ENCODE data around the gene PSMD3. TPM values are rescaled to one million over a fixed set of nuclear protein-coding genes. Genes with fewer than 3 reads are reported as not detected.
"Not testable (repeated sequence)": the region's sequence is repeated elsewhere in the genome, so short reads cannot be mapped to it uniquely, and the experiment has no call there.

PSMD3 gene
- total RNA-seq, 1 experiment from 2014 or later, result 172 TPM

- no peak for DNase-seq (ENCODE audit: low spot score)
Observed at GRCh38 chr17:39996800-39997199, 16.2 kb downstream of the PSMD3 start.

GRCh38 chr17:39997543-39997942, 16.9 kb downstream of the PSMD3 start:
- no peak for DNase-seq (ENCODE audit: low spot score)

- DNase-seq (ENCODE audit: low spot score), result no peak
Observed at GRCh38 chr17:39999067-39999466, 18.5 kb downstream of the PSMD3 start.

GRCh38 chr17:40000161-40000560, 19.6 kb downstream of the PSMD3 start:
- no peak for DNase-seq (ENCODE audit: low spot score)

- not testable (repeated sequence) for DNase-seq (ENCODE audit: low spot score)
Observed at GRCh38 chr17:40001335-40001734, 20.7 kb downstream of the PSMD3 start.

- no peak for DNase-seq (ENCODE audit: low spot score)
Observed at GRCh38 chr17:40004072-40004471, 23.5 kb downstream of the PSMD3 start.

- no peak for DNase-seq (ENCODE audit: low spot score)
Observed at GRCh38 chr17:40004712-40005111, 24.1 kb downstream of the PSMD3 start.

GRCh38 chr17:40005520-40005919, 24.9 kb downstream of the PSMD3 start:
- DNase-seq (ENCODE audit: low spot score), result no peak

GRCh38 chr17:40010946-40011500, 30.4 kb downstream of the PSMD3 start:
- DNase-seq (ENCODE audit: low spot score), result not testable (repeated sequence)

- DNase-seq (ENCODE audit: low spot score), result not testable (repeated sequence)
Observed at GRCh38 chr17:40012017-40012647, 31.5 kb downstream of the PSMD3 start.

- DNase-seq (ENCODE audit: low spot score), result no peak
Observed at GRCh38 chr17:40014375-40014980, 33.9 kb downstream of the PSMD3 start.

- no peak for DNase-seq (ENCODE audit: low spot score)
Observed at GRCh38 chr17:40015005-40015997, 34.7 kb downstream of the PSMD3 start, which contains the start of gene CSF3. TSS of gene CSF3 (plus strand) at chr17:40015440. CDS start at chr17:40015475, 35 bp downstream.

- DNase-seq (ENCODE audit: low spot score), result no peak
Observed at GRCh38 chr17:40015998-40016985, 35.7 kb downstream of the PSMD3 start.

GRCh38 chr17:40017422-40018080, 36.9 kb downstream of the PSMD3 start:
- no peak for DNase-seq (ENCODE audit: low spot score)

GRCh38 chr17:40018211-40019121, 37.9 kb downstream of the PSMD3 start:
- no peak for DNase-seq (ENCODE audit: low spot score)

- DNase-seq (ENCODE audit: low spot score), result no peak
Observed at GRCh38 chr17:40019140-40019991, 38.8 kb downstream of the PSMD3 start.

GRCh38 chr17:40020146-40020545, 39.5 kb downstream of the PSMD3 start:
- DNase-seq (ENCODE audit: low spot score), result no peak

GRCh38 chr17:40021451-40021971, 40.9 kb downstream of the PSMD3 start:
- peak; percentile 59 for DNase-seq (ENCODE audit: low spot score)

Measured in H4 (cell line).